SU-DHL-6 (cell line): ENCODE data around the gene MRPL20.

Experiments used
- H2AFZ ChIP-seq: fragments of 200-600 bp; sonication (generic); 2 replicates; pipeline ENCODE4 v1.6.1; 2014; ENCODE audit warnings: low read depth, mild to moderate bottlenecking, moderate library complexity, mixed read lengths, antibody characterized with exemption, low read length; ENCODE audit not compliant: severe bottlenecking
- H3F3A ChIP-seq: fragments of 200-600 bp; shearing (Covaris generic); 2 replicates; pipeline ENCODE4 v1.6.0; 2016; ENCODE audit warnings: antibody characterized with exemption, mild to moderate bottlenecking; ENCODE audit not compliant: insufficient read depth
- H3K27ac ChIP-seq: fragments of 200-600 bp; sonication (generic); 2 replicates; pipeline ENCODE4 v1.5.1; 2016; ENCODE audit warnings: low read depth, mild to moderate bottlenecking, low read length, moderate library complexity, mixed read lengths
- H3K27me3 ChIP-seq: fragments of 200-600 bp; sonication (generic), shearing (Covaris generic); 2 replicates; pipeline ENCODE4 v1.6.0; 2014; ENCODE audit warnings: mild to moderate bottlenecking, low read length
- H3K36me3 ChIP-seq: fragments of 200-600 bp; sonication (generic); 2 replicates; pipeline ENCODE4 v1.6.1; 2014; ENCODE audit warnings: mild to moderate bottlenecking, low read length, mixed read lengths
- H3K4me2 ChIP-seq: fragments of 300-600, 200-600 bp; shearing (Covaris generic), sonication (generic); 2 replicates; pipeline ENCODE4 v1.6.0; 2014; ENCODE audit warnings: low read length, low read depth, mild to moderate bottlenecking; ENCODE audit not compliant: poor library complexity, severe bottlenecking
- H3K4me3 ChIP-seq: fragments of 200-600 bp; sonication (generic); 2 replicates; pipeline ENCODE4 v1.5.1; 2014; ENCODE audit warnings: antibody characterized with exemption, low read length, mild to moderate bottlenecking, mixed read lengths; ENCODE audit not compliant: insufficient read depth, poor library complexity, severe bottlenecking
- H3K79me2 ChIP-seq: fragments of 200-600 bp; sonication (generic); 2 replicates; pipeline ENCODE4 v1.6.1; 2014; ENCODE audit warnings: mild to moderate bottlenecking, low read length, moderate library complexity; ENCODE audit not compliant: insufficient read depth
- H3K9ac ChIP-seq: fragments of 200-600 bp; sonication (generic); 2 replicates; pipeline ENCODE4 v1.7.0; 2014; ENCODE audit warnings: mild to moderate bottlenecking, low read length
- H3K9me2 ChIP-seq: fragments of 200-600 bp; sonication (generic); replicated peaks from 2 replicates; pipeline ENCODE4 v1.6.1; 2014; ENCODE audit warnings: low read length; ENCODE audit not compliant: insufficient read depth
- H3K9me3 ChIP-seq: fragments of 200-600 bp; sonication (generic); 2 replicates; pipeline ENCODE4 v1.6.1; 2014; ENCODE audit warnings: low read length, mixed read lengths; ENCODE audit not compliant: insufficient read depth
- H4K20me1 ChIP-seq: fragments of 200-600 bp; sonication (generic); 2 replicates; pipeline ENCODE4 v1.6.1; 2014; ENCODE audit warnings: low read depth, mild to moderate bottlenecking, antibody characterized with exemption, low read length, moderate library complexity, mixed read lengths
- CTCF ChIP-seq: fragments of 200-600 bp; sonication (generic); IDR thresholded peaks from one replicate; pipeline ENCODE4 v1.5.1; 2017; ENCODE audit warnings: antibody characterized with exemption, mild to moderate bottlenecking, low read length, moderate library complexity; ENCODE audit not compliant: insufficient read depth, poor library complexity, severe bottlenecking
- EZH2phosphoT487 ChIP-seq: fragments of 200-600 bp; sonication (generic), shearing (Covaris generic); conservative IDR thresholded peaks from 2 replicates; pipeline ENCODE4 v1.6.1; 2018; ENCODE audit warnings: mild to moderate bottlenecking, antibody characterized with exemption, low read length, moderate library complexity, mixed read lengths

Gene MRPL20

DNA sequence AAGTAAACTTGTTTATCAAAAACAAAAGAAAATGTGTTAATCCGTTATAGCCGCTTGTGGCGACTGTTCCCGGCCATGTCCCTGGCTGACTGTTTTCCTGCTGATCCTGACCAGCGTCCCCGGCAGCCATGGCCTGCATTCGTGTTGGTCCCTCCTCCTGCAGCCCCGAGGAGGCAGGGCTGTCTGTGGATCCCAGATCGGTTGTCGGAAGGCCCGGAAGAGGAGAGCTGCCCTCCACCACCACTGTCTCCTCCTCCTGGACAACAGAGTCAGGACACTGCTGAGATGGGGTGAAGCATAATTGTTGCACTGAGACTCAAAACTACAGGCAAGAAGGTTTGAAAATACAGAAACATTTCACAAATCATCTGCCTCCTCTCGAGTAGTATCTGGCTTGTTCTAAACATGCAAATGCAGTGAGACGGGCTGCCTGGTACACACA, 45.1 kb downstream of the MRPL20 start:
- H2AFZ ChIP-seq, result no peak overlapping the region
- H3K9me2 ChIP-seq, result no peaks in the 10 kb centered on the region
- no peaks in the 10 kb centered on the region for H3K79me2 ChIP-seq
- H3K36me3 ChIP-seq, result no peaks in the 10 kb centered on the region
- TF ChIP-seq CTCF, result no peak
- no peak for TF ChIP-seq EZH2phosphoT487
- no peak overlapping the region for H3K4me2 ChIP-seq
- H3F3A ChIP-seq, result no peaks in the 10 kb centered on the region
- H3K9me3 ChIP-seq, result peaks cover 12% of the 10 kb centered on the region; the same call in 1 of the 2 replicates
- no peak overlapping the region for H3K9ac ChIP-seq
- H3K27me3 ChIP-seq, result no peaks in the 10 kb centered on the region
- no peaks in the 10 kb centered on the region for H4K20me1 ChIP-seq
- H3K27ac ChIP-seq, result no peak overlapping the region
- no peak overlapping the region for H3K4me3 ChIP-seq

- Histone ChIP-seq H3F3A (no peaks in the 10 kb centered on the region), H2AFZ (no peak overlapping the region), H3K79me2 (no peaks in the 10 kb centered on the region), H3K27me3 (no peaks in the 10 kb centered on the region), H4K20me1 (no peaks in the 10 kb centered on the region), H3K9me2 (no peaks in the 10 kb centered on the region), H3K9ac (no peak overlapping the region), H3K9me3 (peaks cover 6% of the 10 kb centered on the region; the same call in 1 of the 2 replicates), H3K4me2 (no peak overlapping the region), H3K4me3 (no peak overlapping the region), H3K27ac (no peak overlapping the region), H3K36me3 (no peaks in the 10 kb centered on the region)
- TF ChIP-seq EZH2phosphoT487, result no peak
- TF ChIP-seq CTCF, result no peak
Measured at GRCh38 chr1:1361233-1361981, 45.7 kb downstream of the MRPL20 start.

GRCh38 chr1:1360506-1361169, 46.5 kb downstream of the MRPL20 start:
- H3K4me3 ChIP-seq, result no peak overlapping the region
- no peaks in the 10 kb centered on the region for H4K20me1 ChIP-seq
- no peak overlapping the region for H3K9ac ChIP-seq
- no peaks in the 10 kb centered on the region for H3K36me3 ChIP-seq
- TF ChIP-seq CTCF, result no peak
- no peak for TF ChIP-seq EZH2phosphoT487
- no peaks in the 10 kb centered on the region for H3K79me2 ChIP-seq
- H2AFZ ChIP-seq, result no peak overlapping the region
- no peaks in the 10 kb centered on the region for H3K9me3 ChIP-seq
- no peaks in the 10 kb centered on the region for H3K9me2 ChIP-seq
- no peak overlapping the region for H3K27ac ChIP-seq
- no peaks in the 10 kb centered on the region for H3K27me3 ChIP-seq
- no peak overlapping the region for H3K4me2 ChIP-seq
- no peaks in the 10 kb centered on the region for H3F3A ChIP-seq
